HL-60 (cell line): ENCODE data around the gene SLC27A6.

Experiments used
- DNase-seq, 2 experiments: peaks; one replicate each; pipeline ENCODE4 v3.0.0-alpha.2; 2010 to 2020; ENCODE audit warnings: low read depth in 1 of 2, low spot score in 1 of 2
- H3K27ac ChIP-seq: fragments of 250-450 bp; sonication (Bioruptor Pico); replicated peaks from 2 replicates; pipeline ENCODE4 v1.5.1; 2020; ENCODE audit warnings: mild to moderate bottlenecking, moderate library complexity
- H3K27me3 ChIP-seq: fragments of 250-450 bp; sonication (Bioruptor Pico); 2 replicates; pipeline ENCODE4 v1.5.1; 2021; ENCODE audit warnings: mild to moderate bottlenecking, moderate library complexity; ENCODE audit not compliant: insufficient read depth, poor library complexity, severe bottlenecking
- H3K4me3 ChIP-seq: replicated peaks from 2 replicates; pipeline ENCODE4 v1.5.1; 2011; ENCODE audit warnings: mild to moderate bottlenecking, control low read depth, low read length; ENCODE audit not compliant: insufficient read depth
- GABPA ChIP-seq: IDR thresholded peaks from 2 replicates; pipeline ENCODE4 v1.6.1; 2012; ENCODE audit warnings: low read depth
- POLR2AphosphoS5 ChIP-seq: IDR thresholded peaks from 2 replicates; pipeline ENCODE4 v1.6.1; 2012; ENCODE audit warnings: low read depth
- SPI1 ChIP-seq: IDR thresholded peaks from 2 replicates; pipeline ENCODE4 v1.6.1; 2012; ENCODE audit warnings: low read depth, mild to moderate bottlenecking, borderline replicate concordance
- TF ChIP-seq, protein P1 (sequence below): IDR thresholded peaks from 2 replicates; pipeline ENCODE4 v1.6.1; 2012; ENCODE audit warnings: low read depth; ENCODE audit not compliant: insufficient replicate concordance
- TF ChIP-seq, protein P2 (sequence below): IDR thresholded peaks from one replicate; pipeline ENCODE4 v1.5.1; 2011; ENCODE audit warnings: low read length, control low read depth, inconsistent platforms; ENCODE audit not compliant: insufficient read depth

The SLC27A6 gene

DNA sequence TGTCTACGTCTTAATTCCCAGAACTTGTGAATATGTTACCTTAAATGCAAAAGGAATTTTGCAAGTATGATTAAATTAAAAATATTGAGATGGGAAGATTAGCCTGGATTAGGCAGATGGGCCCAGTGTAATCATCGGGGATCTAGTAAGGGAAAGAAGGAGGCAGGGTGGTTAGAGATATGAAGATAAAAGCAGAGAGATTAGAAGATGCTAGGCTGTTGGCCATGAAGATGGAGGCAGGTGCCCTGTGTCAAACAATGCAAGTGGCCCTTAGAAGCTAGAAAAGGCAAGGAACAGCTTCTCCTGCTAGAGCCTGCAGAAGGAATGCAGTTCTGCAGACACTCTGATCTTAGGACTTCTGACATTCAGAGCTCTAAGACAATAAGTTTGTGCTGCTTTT lies 100.4 kb downstream of the SLC27A6 start:
- Histone ChIP-seq H3K4me3 (no peak overlapping the region), H3K27me3 (no peaks in the 10 kb centered on the region), H3K27ac (no peak overlapping the region)
- TF ChIP-seq, protein P1, sequence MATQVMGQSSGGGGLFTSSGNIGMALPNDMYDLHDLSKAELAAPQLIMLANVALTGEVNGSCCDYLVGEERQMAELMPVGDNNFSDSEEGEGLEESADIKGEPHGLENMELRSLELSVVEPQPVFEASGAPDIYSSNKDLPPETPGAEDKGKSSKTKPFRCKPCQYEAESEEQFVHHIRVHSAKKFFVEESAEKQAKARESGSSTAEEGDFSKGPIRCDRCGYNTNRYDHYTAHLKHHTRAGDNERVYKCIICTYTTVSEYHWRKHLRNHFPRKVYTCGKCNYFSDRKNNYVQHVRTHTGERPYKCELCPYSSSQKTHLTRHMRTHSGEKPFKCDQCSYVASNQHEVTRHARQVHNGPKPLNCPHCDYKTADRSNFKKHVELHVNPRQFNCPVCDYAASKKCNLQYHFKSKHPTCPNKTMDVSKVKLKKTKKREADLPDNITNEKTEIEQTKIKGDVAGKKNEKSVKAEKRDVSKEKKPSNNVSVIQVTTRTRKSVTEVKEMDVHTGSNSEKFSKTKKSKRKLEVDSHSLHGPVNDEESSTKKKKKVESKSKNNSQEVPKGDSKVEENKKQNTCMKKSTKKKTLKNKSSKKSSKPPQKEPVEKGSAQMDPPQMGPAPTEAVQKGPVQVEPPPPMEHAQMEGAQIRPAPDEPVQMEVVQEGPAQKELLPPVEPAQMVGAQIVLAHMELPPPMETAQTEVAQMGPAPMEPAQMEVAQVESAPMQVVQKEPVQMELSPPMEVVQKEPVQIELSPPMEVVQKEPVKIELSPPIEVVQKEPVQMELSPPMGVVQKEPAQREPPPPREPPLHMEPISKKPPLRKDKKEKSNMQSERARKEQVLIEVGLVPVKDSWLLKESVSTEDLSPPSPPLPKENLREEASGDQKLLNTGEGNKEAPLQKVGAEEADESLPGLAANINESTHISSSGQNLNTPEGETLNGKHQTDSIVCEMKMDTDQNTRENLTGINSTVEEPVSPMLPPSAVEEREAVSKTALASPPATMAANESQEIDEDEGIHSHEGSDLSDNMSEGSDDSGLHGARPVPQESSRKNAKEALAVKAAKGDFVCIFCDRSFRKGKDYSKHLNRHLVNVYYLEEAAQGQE: no peak
- TF ChIP-seq POLR2AphosphoS5: no peak
- no peak for TF ChIP-seq GABPA
- TF ChIP-seq SPI1: no peak
- TF ChIP-seq, protein P2, sequence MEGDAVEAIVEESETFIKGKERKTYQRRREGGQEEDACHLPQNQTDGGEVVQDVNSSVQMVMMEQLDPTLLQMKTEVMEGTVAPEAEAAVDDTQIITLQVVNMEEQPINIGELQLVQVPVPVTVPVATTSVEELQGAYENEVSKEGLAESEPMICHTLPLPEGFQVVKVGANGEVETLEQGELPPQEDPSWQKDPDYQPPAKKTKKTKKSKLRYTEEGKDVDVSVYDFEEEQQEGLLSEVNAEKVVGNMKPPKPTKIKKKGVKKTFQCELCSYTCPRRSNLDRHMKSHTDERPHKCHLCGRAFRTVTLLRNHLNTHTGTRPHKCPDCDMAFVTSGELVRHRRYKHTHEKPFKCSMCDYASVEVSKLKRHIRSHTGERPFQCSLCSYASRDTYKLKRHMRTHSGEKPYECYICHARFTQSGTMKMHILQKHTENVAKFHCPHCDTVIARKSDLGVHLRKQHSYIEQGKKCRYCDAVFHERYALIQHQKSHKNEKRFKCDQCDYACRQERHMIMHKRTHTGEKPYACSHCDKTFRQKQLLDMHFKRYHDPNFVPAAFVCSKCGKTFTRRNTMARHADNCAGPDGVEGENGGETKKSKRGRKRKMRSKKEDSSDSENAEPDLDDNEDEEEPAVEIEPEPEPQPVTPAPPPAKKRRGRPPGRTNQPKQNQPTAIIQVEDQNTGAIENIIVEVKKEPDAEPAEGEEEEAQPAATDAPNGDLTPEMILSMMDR: no peak
- DNase-seq: no peak

GRCh38 chr5:129067745-129068144 lies 102.5 kb downstream of the SLC27A6 start:
- Histone ChIP-seq H3K4me3 (no peak overlapping the region), H3K27me3 (no peaks in the 10 kb centered on the region), H3K27ac (no peak overlapping the region)
- DNase-seq: no peak
- TF ChIP-seq SPI1 (no peak), POLR2AphosphoS5 (no peak), GABPA (no peak)
- TF ChIP-seq, protein P2: no peak
- TF ChIP-seq, protein P1: no peak

- Histone ChIP-seq H3K27ac (no peak overlapping the region), H3K4me3 (no peak overlapping the region), H3K27me3 (no peaks in the 10 kb centered on the region)
- no peak for DNase-seq
- TF ChIP-seq, protein P1: no peak
- TF ChIP-seq, protein P2: no peak
- no peak for TF ChIP-seq POLR2AphosphoS5
- TF ChIP-seq GABPA: no peak
- no peak for TF ChIP-seq SPI1
Observed at GRCh38 chr5:129069292-129069691, 104.0 kb downstream of the SLC27A6 start.
